ENCODE measurements around the gene FGFR4.

FGFR4 gene

GRCh38 chr5:177098470-177099141 lies 11.9 kb downstream of the FGFR4 start:
- TF ChIP-seq, protein P1, sequence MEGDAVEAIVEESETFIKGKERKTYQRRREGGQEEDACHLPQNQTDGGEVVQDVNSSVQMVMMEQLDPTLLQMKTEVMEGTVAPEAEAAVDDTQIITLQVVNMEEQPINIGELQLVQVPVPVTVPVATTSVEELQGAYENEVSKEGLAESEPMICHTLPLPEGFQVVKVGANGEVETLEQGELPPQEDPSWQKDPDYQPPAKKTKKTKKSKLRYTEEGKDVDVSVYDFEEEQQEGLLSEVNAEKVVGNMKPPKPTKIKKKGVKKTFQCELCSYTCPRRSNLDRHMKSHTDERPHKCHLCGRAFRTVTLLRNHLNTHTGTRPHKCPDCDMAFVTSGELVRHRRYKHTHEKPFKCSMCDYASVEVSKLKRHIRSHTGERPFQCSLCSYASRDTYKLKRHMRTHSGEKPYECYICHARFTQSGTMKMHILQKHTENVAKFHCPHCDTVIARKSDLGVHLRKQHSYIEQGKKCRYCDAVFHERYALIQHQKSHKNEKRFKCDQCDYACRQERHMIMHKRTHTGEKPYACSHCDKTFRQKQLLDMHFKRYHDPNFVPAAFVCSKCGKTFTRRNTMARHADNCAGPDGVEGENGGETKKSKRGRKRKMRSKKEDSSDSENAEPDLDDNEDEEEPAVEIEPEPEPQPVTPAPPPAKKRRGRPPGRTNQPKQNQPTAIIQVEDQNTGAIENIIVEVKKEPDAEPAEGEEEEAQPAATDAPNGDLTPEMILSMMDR (IDR thresholded peaks at IDR 0.05; ENCODE audit: low read depth, low read length, missing control alignments): no peak
- in situ Hi-C loops (cut with HindIII; ENCODE audit: low sequenced_read_pairs): no loop called here
- H3K4me3 ChIP-seq (ENCODE audit: low read depth, low read length): no peak overlapping the region
- no peak for DNase-seq (ENCODE audit: low read depth)

DNA sequence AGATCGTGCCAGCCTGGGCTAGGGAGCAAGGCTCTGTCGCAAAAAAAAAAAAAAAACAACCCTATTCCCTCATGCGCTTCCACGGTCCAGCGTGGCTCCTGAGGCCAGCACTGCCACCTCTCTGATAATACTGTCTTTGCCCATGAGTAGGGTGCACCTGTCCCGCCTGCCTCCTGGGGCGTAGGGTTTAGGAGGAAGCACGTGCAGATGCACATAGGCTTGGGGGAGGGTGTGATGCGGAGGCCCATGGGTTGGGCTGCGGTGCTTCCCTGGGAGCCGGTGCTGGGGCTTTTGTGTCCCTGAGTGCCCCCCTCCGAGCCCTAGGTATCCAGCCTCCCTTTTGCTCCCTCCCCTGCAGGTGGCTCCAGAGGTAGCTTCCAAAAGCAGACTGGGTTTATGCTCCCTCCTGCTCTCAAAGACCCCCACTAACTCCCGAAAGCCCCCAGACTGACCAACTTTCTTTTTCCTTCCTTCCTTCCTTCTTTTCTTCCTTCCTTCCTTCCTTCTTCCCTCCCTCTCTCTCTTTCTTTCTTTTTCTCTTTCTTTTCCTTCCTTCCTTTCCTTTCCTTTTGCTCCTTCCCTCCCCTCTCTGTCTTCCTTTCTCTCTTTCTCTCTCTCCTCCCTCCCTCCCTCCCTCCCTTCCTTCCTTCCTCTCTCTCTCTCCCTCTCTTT lies 12.8 kb downstream of the FGFR4 start:
- in situ Hi-C loops (cut with HindIII; ENCODE audit: low sequenced_read_pairs): no loop called here
- DNase-seq (ENCODE audit: low read depth): no peak
- H3K4me3 ChIP-seq (ENCODE audit: low read depth, low read length): no peak overlapping the region
- TF ChIP-seq, protein P1 (IDR thresholded peaks at IDR 0.05; ENCODE audit: low read depth, low read length, missing control alignments): no peak

GRCh38 chr5:177100714-177101121 lies 14.0 kb downstream of the FGFR4 start:
- in situ Hi-C loops (cut with HindIII; ENCODE audit: low sequenced_read_pairs): no loop called here
- TF ChIP-seq, protein P1 (IDR thresholded peaks at IDR 0.05; ENCODE audit: low read depth, low read length, missing control alignments): no peak
- no peak overlapping the region for H3K4me3 ChIP-seq (ENCODE audit: low read depth, low read length)
- no peak for DNase-seq (ENCODE audit: low read depth)

GRCh38 chr5:177103523-177104253 lies 17.0 kb downstream of the FGFR4 start:
- TF ChIP-seq, protein P1 (IDR thresholded peaks at IDR 0.05; ENCODE audit: low read depth, low read length, missing control alignments): no peak
- in situ Hi-C loops (cut with HindIII; ENCODE audit: low sequenced_read_pairs): no loop called here
- H3K4me3 ChIP-seq (ENCODE audit: low read depth, low read length): no peak overlapping the region
- DNase-seq (ENCODE audit: low read depth): no peak

- in situ Hi-C loops (cut with HindIII; ENCODE audit: low sequenced_read_pairs): no loop called here
- TF ChIP-seq, protein P1 (IDR thresholded peaks at IDR 0.05; ENCODE audit: low read depth, low read length, missing control alignments): no peak
- H3K4me3 ChIP-seq (ENCODE audit: low read depth, low read length): no peak overlapping the region
- DNase-seq (ENCODE audit: low read depth): no peak
These were observed 19.2 kb downstream of the FGFR4 start for GRCh38 chr5:177105691-177106476.

- in situ Hi-C loops (cut with HindIII; ENCODE audit: low sequenced_read_pairs): no loop called here
- no peak for DNase-seq (ENCODE audit: low read depth)
These were observed 20.4 kb downstream of the FGFR4 start for GRCh38 chr5:177107159-177107558.

More at GRCh38 chr5:177107159-177107558, 20.4 kb downstream of the FGFR4 start:
- H3K4me3 ChIP-seq (ENCODE audit: low read depth, low read length): no peak overlapping the region
- TF ChIP-seq, protein P1 (IDR thresholded peaks at IDR 0.05; ENCODE audit: low read depth, low read length, missing control alignments): no peak
